HepG2 (cell line): ENCODE data around the gene SLC13A3. TPM values are rescaled to one million over a fixed set of nuclear protein-coding genes. Genes with fewer than 3 reads are reported as not detected.

Source experiments
- ATF1 ChIP-seq: IDR thresholded peaks from 2 replicates; pipeline ENCODE4 v1.6.1; 2016; ENCODE audit warnings: mild to moderate bottlenecking, control low read depth
- EEA1 ChIP-seq: sonication (generic); formaldehyde crosslinking; IDR thresholded peaks from 2 replicates; pipeline ENCODE4 v1.5.1; 2020; ENCODE audit warnings: mild to moderate bottlenecking, missing genetic modification reagents, borderline replicate concordance
- HNRNPLL ChIP-seq: fragments of 200-400 bp; formaldehyde crosslinking; IDR thresholded peaks from 2 replicates; pipeline ENCODE4 v1.6.1; 2017; ENCODE audit warnings: mild to moderate bottlenecking, low read depth, low read length; ENCODE audit not compliant: poor library complexity, severe bottlenecking
- IKZF1 ChIP-seq: fragments of 450-650 bp; IDR thresholded peaks from 2 replicates; pipeline ENCODE4 v1.7.1; 2016
- PHF5A ChIP-seq: IDR thresholded peaks from one replicate; pipeline ENCODE4 v1.6.1; 2018; ENCODE audit warnings: low read depth, missing genetic modification reagents; ENCODE audit not compliant: unreplicated experiment
- PRMT3 ChIP-seq: sonication (generic); formaldehyde crosslinking; IDR thresholded peaks from 2 replicates; pipeline ENCODE4 v1.8.1; 2022; ENCODE audit warnings: low read depth, mild to moderate bottlenecking, moderate library complexity, missing genetic modification reagents, borderline replicate concordance
- RFXANK ChIP-seq: IDR thresholded peaks from 2 replicates; pipeline ENCODE4 v1.6.1; 2016
- SALL1 ChIP-seq: sonication (generic); formaldehyde crosslinking; IDR thresholded peaks from 2 replicates; pipeline ENCODE4 v1.8.0; 2022; ENCODE audit warnings: mild to moderate bottlenecking, missing genetic modification reagents
- SIN3B ChIP-seq: fragments of 150-350 bp; IDR thresholded peaks from 2 replicates; pipeline ENCODE4 v1.6.1; 2014; ENCODE audit warnings: low read length
- SRSF1 ChIP-seq: fragments of 200-400 bp; formaldehyde crosslinking; optimal IDR thresholded peaks from 2 replicates; pipeline ENCODE3; 2017; ENCODE audit warnings: mild to moderate bottlenecking, low read depth, low read length, moderate library complexity
- TOE1 ChIP-seq: sonication (generic); formaldehyde crosslinking; IDR thresholded peaks from 2 replicates; pipeline ENCODE4 v1.4.0; 2020; ENCODE audit warnings: mild to moderate bottlenecking, missing genetic modification reagents
- ZFP90 ChIP-seq: sonication (generic); formaldehyde crosslinking; IDR thresholded peaks from 2 replicates; pipeline ENCODE4 v1.8.0; 2022; ENCODE audit warnings: missing genetic modification reagents, mild to moderate bottlenecking, inconsistent platforms, borderline replicate concordance
- ZNF556 ChIP-seq: sonication (generic); formaldehyde crosslinking; IDR thresholded peaks from 2 replicates; pipeline ENCODE4 v1.4.0; 2020; ENCODE audit warnings: mild to moderate bottlenecking, missing genetic modification reagents, borderline replicate concordance
- ZNF577 ChIP-seq: sonication (generic); formaldehyde crosslinking; IDR thresholded peaks from 2 replicates; pipeline ENCODE4 v1.4.0; 2020; ENCODE audit warnings: mild to moderate bottlenecking, low read depth, missing genetic modification reagents, borderline replicate concordance
- ZSCAN20 ChIP-seq: sonication (generic); formaldehyde crosslinking; IDR thresholded peaks from 2 replicates; pipeline ENCODE4 v1.4.0; 2020; ENCODE audit warnings: missing genetic modification reagents, mild to moderate bottlenecking, borderline replicate concordance
- ZSCAN9 ChIP-seq: IDR thresholded peaks from 2 replicates; pipeline ENCODE4 v1.6.1; 2016; ENCODE audit warnings: borderline replicate concordance
- polyA plus RNA-seq, 8 experiments: library from polyadenylated mRNA; depleted of rRNA in 3 of 8; stranded (reverse) in 7 of 8; unstranded in 1 of 8; fragments of >200 nt; fragmentation: Illumina TruSeq in 4 of 8; extraction: Trizol in 4 of 8; gene quantifications; 2 replicates each; pipeline versions ENCODE4 v1.2.1 to v1.2.3, GENCODE V29; 2011 to 2016; ENCODE audit warnings: low read depth in 4 of 8, missing spikeins in 1 of 8, mixed read lengths in 1 of 8; ENCODE audit not compliant: insufficient read depth in 1 of 8
- total RNA-seq, 5 experiments: library from RNA; depleted of rRNA; stranded (reverse); fragments of >200 nt; fragmentation: Illumina TruSeq; extraction: Trizol; gene quantifications; 2 replicates each; pipeline ENCODE4 v1.2.3, GENCODE V29; 2016; ENCODE audit warnings: low read depth in 1 of 5
- TF ChIP-seq, protein P1 (sequence below): sonication (generic); formaldehyde crosslinking; IDR thresholded peaks from 2 replicates; pipeline ENCODE4 v1.5.1; 2020; ENCODE audit warnings: missing genetic modification reagents, mild to moderate bottlenecking, borderline replicate concordance
- TF ChIP-seq, protein P2 (sequence below): conservative IDR thresholded peaks from 2 replicates; pipeline ENCODE4 v1.6.1; 2018; ENCODE audit warnings: missing genetic modification reagents
- TF ChIP-seq, protein P3 (sequence below): sonication (generic); formaldehyde crosslinking; IDR thresholded peaks from 2 replicates; pipeline ENCODE4 v1.5.0; 2020; ENCODE audit warnings: mild to moderate bottlenecking, missing genetic modification reagents
- TF ChIP-seq, protein P4 (sequence below): sonication (generic); formaldehyde crosslinking; IDR thresholded peaks from 2 replicates; pipeline ENCODE4 v1.8.0; 2022; ENCODE audit warnings: missing genetic modification reagents, mild to moderate bottlenecking, inconsistent platforms, borderline replicate concordance
- TF ChIP-seq, protein P5 (sequence below): sonication (generic); formaldehyde crosslinking; IDR thresholded peaks from 2 replicates; pipeline ENCODE4 v1.4.0; 2020; ENCODE audit warnings: low read depth, mild to moderate bottlenecking, missing genetic modification reagents

SLC13A3 gene
- total and polyA plus RNA-seq, 2 of the 13 experiments (the other 11 are each of a cell fraction or from before 2014, with no cell fraction given), result 66.5 to 76.0 TPM

DNA sequence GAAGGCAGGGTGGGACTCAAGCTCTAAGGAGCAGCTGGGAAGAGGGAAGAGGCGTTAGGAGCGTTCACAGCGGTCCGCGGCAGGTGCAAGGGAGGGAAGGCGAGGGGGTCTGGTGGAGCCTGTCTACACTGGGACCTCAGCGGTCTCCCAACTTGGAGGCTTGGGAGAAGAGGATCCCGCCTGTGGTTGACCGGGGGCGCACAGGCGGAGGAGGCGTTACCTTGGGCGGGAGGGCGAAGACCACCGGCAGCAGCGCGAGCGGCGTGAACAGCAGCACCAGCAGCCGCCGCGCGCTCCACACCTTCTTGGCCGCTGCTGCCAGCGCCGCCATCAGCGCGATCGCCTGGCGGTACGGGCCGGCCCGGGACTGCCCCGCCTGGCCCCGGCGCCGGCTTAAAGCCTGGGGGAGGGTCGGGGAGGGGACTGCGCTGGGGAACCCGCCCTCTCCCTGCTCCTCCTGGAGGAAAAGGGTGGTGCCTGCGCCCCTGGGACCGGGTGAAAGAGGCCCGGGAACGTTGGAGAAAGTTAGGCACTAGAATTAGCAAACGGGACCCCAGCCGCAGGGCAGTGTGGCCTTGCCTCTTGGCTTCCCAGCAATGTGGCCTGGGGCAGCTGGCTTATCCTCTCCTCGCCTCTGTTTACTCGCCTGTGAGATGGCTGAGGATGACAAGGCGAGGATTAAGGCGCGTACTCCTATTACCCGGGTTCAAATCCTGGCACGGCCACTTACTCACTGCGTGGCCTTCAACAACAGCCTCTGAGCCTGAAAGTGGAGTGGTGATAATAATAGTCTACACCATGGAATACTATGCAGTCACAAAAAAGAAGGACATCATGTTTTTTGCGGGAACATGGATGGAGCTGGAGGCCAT lies at the start of gene SLC13A3 (continued):
- TF ChIP-seq, protein P1, sequence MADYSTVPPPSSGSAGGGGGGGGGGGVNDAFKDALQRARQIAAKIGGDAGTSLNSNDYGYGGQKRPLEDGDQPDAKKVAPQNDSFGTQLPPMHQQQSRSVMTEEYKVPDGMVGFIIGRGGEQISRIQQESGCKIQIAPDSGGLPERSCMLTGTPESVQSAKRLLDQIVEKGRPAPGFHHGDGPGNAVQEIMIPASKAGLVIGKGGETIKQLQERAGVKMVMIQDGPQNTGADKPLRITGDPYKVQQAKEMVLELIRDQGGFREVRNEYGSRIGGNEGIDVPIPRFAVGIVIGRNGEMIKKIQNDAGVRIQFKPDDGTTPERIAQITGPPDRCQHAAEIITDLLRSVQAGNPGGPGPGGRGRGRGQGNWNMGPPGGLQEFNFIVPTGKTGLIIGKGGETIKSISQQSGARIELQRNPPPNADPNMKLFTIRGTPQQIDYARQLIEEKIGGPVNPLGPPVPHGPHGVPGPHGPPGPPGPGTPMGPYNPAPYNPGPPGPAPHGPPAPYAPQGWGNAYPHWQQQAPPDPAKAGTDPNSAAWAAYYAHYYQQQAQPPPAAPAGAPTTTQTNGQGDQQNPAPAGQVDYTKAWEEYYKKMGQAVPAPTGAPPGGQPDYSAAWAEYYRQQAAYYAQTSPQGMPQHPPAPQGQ, result no peak
- TF ChIP-seq ZFP90 (CRISPR knock-in tag) (peak; percentile 38), ZNF556 (CRISPR knock-in tag) (peak; percentile 49; the same call in 1 of the 2 replicates), SALL1 (peak; percentile 61), ZNF577 (no peak), TOE1 (CRISPR knock-in tag) (peak; percentile 37; the same call in 1 of the 2 replicates), EEA1 (CRISPR knock-in tag) (peak; percentile 98; the same call in 1 of the 2 replicates), ATF1 (no peak), ZSCAN20 (peak; percentile 75; the same call in 1 of the 2 replicates), IKZF1 (no peak), HNRNPLL (peak; percentile 91), PRMT3 (CRISPR knock-in tag) (peak; percentile 77; the same call in 1 of the 2 replicates), SIN3B (no peak), ZSCAN9 (CRISPR knock-in tag) (peak; percentile 29; the same call in 1 of the 2 replicates), RFXANK (CRISPR knock-in tag) (peak; percentile 61; the same call in 1 of the 2 replicates), SRSF1 (peak; percentile 96), PHF5A (CRISPR knock-in tag) (no peak)
- TF ChIP-seq, protein P2, sequence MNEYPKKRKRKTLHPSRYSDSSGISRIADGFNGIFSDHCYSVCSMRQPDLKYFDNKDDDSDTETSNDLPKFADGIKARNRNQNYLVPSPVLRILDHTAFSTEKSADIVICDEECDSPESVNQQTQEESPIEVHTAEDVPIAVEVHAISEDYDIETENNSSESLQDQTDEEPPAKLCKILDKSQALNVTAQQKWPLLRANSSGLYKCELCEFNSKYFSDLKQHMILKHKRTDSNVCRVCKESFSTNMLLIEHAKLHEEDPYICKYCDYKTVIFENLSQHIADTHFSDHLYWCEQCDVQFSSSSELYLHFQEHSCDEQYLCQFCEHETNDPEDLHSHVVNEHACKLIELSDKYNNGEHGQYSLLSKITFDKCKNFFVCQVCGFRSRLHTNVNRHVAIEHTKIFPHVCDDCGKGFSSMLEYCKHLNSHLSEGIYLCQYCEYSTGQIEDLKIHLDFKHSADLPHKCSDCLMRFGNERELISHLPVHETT (CRISPR knock-in tag), result peak; percentile 67
- TF ChIP-seq, protein P3, sequence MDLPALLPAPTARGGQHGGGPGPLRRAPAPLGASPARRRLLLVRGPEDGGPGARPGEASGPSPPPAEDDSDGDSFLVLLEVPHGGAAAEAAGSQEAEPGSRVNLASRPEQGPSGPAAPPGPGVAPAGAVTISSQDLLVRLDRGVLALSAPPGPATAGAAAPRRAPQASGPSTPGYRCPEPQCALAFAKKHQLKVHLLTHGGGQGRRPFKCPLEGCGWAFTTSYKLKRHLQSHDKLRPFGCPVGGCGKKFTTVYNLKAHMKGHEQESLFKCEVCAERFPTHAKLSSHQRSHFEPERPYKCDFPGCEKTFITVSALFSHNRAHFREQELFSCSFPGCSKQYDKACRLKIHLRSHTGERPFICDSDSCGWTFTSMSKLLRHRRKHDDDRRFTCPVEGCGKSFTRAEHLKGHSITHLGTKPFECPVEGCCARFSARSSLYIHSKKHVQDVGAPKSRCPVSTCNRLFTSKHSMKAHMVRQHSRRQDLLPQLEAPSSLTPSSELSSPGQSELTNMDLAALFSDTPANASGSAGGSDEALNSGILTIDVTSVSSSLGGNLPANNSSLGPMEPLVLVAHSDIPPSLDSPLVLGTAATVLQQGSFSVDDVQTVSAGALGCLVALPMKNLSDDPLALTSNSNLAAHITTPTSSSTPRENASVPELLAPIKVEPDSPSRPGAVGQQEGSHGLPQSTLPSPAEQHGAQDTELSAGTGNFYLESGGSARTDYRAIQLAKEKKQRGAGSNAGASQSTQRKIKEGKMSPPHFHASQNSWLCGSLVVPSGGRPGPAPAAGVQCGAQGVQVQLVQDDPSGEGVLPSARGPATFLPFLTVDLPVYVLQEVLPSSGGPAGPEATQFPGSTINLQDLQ (CRISPR knock-in tag), result no peak
- TF ChIP-seq, protein P4, sequence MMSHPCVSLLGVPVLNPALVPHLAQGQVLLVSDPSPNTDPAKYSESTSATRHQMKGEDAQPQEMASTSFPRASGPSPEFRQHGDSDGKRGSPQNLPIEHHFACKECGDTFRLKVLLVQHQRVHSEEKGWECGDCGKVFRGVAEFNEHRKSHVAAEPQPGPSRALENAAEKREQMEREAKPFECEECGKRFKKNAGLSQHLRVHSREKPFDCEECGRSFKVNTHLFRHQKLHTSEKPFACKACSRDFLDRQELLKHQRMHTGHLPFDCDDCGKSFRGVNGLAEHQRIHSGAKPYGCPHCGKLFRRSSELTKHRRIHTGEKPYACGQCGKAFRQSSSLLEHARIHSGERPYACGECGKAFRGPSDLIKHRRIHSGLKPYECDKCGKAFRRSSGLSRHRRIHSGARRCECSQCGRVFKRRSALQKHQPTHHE (CRISPR knock-in tag), result peak; percentile 92
- TF ChIP-seq, protein P5, sequence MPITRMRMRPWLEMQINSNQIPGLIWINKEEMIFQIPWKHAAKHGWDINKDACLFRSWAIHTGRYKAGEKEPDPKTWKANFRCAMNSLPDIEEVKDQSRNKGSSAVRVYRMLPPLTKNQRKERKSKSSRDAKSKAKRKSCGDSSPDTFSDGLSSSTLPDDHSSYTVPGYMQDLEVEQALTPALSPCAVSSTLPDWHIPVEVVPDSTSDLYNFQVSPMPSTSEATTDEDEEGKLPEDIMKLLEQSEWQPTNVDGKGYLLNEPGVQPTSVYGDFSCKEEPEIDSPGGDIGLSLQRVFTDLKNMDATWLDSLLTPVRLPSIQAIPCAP (CRISPR knock-in tag), result no peak
